Jurkat, Clone E6-1 (cell line): ENCODE data around the gene GABARAP. TPM values are rescaled to one million over a fixed set of nuclear protein-coding genes. Genes with fewer than 3 reads are reported as not detected.

Experiments used
- DNase-seq: peaks from one replicate; pipeline ENCODE4 v3.0.0-alpha.2; 2011; ENCODE audit warnings: low read depth, low spot score
- H3K4me3 ChIP-seq: 2 replicates; pipeline ENCODE4 v1.5.1; 2011; ENCODE audit warnings: mild to moderate bottlenecking, low read length, control low read depth, moderate library complexity
- polyA plus RNA-seq: library from polyadenylated mRNA; unstranded; fragments of >200 nt; gene quantifications from one replicate; pipeline ENCODE4 v1.2.1, GENCODE V29; 2012; ENCODE audit warnings: missing spikeins; ENCODE audit not compliant: insufficient read length, insufficient read depth

GABARAP gene
- 293 TPM for polyA plus RNA-seq

DNA sequence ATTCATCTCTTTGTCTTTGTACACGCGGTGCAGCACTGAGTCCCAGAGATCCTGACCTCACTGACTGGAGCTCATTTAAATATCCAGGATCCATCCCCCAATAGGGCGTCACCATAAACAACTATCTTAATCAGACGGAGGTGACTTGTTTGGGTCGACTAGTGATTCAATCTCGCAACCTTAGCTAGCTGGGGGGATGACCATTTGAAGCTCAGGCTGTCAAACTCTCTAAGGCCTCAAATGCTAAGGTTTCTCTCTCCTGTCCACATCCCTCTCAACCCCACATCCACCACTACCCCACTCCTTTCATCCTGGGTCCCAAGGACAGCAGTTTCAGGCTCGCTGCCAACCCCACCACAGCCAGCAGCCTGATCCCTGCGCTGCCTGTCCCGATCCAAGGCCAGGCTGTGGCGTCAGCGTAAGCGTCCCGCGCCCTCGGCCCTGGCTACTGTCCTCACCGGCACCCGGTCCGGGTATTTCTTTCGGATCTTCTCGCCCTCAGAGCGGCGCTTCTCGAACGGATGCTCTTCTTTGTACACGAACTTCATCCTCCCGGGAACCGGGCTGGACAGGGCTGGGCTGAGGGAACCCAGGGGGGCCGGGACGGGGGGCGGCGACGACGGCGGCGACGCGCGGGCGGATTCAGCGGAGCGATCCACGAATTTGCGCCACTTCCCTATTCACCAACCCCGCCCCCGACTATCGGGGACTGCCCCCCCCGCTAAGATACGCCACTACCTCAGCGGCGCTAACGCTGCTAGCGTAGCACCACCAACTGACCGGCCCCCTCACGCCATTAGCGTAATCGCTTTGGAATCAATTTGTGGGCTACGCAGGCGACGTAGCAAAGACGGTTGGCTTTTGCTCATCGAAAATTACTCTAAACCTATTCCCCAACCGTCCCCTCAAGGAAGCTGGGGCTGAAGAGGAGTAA lies at the start of gene GABARAP:
TSS of gene GABARAP (minus strand) at position 667 of the 934 bp plus-strand sequence. CDS start at position 548, 119 bp downstream.
- DNase-seq, result peak; percentile 87
- H3K4me3 ChIP-seq, result peak within 1 kb of the TSS; percentile 96

DNA sequence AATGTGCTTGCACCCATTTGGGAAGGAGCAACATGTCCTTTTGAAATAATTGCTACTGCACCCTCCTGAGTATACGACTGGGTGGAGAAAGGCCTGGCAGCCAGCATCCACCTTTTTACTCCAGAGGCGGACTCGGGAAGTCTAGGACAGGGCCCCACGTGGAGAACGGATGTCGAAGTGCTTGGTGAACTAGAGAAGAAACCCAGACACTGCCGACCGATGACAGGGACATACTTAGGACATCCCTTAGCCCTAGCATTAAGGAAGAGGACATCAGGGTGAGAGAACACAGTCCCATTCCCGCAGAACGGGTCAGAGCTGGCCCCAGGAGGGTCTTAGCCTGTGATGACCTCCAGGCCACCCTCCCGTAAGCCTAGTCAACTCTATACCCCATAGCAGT lies 48.4 kb upstream of the GABARAP start:
- no peak for DNase-seq

DNA sequence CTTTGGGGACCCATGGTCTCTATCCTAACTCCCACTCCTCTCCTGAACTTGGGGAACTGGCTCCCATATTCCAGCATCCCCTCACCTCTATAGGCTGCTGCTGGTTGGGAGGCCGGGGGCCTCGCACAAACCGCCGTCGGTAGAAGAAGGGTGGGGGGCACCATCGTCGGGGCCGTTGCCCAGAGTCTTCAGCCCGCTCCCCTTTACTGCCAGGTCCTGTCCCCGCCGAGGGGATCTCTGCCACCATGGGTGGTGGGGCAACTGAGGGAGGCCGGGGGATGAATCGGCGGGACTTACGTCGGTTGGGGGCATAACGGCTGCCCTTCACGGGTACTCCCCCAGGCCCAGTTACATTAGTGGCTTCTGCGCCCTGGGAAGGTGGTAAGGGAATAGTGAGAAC lies 47.9 kb upstream of the GABARAP start:
- no peak overlapping the region for H3K4me3 ChIP-seq
- DNase-seq, result no peak

More for the DNA sequence above, 48.4 kb upstream of the GABARAP start:
- no peak overlapping the region for H3K4me3 ChIP-seq

DNA sequence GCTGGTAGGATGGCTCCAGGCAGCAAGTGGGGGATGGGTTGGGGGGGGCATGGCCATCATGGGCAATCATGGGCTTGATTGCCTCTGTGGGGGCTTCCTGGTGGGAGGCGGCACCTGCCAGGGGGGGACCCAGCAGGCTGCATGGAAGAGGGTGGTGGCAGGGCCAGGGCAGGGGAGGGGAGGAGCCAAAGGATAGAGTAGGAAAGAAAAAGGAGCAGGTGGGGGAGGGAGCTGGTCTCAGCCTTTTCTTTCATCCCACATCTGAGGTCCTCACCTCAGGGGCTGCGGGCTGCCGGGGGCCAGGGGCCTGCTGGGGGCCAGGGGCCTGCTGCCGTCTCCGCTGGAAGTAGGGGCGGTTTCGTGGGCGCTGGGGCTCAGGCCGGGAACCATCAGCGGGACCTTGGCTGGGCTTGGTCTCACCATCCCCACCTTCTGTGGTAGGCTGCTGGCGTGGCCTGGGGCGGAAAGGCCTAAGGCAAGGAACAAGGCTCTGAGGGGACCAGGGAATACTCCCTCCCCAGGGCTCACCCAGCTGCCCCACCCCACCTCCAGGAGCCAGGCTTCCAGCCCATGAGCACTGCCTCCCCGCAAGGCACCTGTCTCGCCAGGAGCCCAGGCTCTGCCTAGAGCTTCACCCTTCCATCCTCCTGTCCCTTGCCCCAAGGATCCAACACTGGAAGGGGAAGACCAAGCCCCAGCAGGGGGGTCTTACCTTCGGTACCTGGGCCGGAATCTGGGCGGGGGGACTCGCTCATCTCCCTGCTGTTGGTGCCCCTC lies 47.2 kb upstream of the GABARAP start:
- no peak overlapping the region for H3K4me3 ChIP-seq
- DNase-seq, result no peak

DNA sequence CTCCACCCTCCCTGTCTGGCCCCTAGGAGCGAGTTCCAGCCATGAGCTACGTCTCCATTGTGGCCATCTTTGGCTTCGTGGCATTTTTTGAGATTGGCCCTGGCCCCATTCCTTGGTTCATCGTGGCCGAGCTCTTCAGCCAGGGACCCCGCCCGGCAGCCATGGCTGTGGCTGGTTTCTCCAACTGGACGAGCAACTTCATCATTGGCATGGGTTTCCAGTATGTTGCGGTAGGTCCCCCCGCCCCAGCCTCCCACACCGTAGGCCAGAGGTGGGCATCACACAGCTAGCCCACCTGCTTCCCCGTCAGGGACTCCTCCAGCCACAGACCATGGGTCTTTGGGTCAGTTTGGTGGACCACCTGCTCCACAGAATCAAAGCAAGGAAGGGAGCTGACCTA lies 43.4 kb upstream of the GABARAP start:
- no peak for DNase-seq
- H3K4me3 ChIP-seq, result no peak overlapping the region

DNA sequence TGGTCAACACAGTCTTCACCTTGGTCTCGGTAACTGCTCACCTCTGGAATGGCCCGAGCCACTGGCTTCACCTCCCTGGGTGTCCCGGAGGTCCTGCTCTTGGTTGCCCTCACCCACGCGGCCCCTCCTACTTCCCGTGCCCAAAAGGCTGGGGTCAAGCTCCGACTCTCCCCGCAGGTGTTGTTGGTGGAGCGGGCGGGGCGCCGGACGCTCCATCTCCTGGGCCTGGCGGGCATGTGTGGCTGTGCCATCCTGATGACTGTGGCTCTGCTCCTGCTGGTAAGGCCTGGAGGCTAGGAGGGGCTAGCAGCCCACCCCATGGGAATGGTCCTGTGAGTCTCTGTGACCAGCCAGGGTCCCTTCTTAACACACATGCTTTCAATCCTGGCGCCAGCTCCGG lies 42.7 kb upstream of the GABARAP start:
- H3K4me3 ChIP-seq, result no peak overlapping the region
- DNase-seq, result no peak

DNA sequence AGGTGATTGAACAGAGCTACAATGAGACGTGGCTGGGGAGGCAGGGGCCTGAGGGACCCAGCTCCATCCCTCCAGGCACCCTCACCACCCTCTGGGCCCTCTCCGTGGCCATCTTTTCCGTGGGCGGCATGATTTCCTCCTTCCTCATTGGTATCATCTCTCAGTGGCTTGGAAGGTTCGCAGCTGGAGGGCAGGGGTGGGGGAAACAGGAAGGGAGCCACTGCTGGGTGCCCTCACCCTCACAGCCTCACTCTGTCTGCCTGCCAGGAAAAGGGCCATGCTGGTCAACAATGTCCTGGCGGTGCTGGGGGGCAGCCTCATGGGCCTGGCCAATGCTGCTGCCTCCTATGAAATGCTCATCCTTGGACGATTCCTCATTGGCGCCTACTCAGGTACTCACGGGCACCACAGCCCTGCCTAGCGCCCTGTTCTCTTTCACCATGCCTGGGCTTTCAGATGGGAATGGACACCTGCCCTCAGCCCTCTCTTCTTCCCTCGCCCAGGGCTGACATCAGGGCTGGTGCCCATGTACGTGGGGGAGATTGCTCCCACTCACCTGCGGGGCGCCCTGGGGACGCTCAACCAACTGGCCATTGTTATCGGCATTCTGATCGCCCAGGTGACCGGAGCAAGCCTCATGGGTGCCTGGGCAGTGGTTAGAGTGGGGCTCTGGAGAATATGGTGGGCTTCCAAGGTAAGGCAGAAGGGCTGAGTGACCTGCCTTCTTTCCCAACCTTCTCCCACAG lies 41.4 kb upstream of the GABARAP start:
- H3K4me3 ChIP-seq, result no peak overlapping the region
- DNase-seq, result no peak

DNA sequence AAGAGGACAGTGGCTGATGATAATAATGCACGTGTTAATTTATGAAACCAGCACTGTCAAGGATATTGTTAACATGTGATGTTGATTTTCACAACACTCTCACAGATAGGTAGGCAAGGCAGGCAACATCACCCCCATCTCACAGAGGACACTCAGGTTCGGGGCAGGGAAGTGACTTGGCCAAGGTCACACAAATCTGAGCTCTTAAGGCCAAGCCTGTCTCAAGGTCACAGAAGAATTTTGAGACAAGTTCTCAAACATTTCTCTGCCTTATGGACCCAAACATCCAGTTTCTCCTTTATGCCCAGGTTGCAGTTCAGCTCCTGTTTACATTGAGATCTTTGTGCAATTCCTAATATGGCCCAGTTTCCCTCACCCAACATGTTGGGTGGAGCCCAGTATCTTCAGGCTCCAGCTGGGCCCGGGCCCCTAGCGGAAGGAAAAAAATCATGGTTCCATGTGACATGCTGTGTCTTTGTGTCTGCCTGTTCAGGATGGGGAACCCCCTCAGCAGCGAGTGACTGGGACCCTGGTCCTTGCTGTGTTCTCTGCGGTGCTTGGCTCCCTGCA lies 40.6 kb upstream of the GABARAP start:
- no peak for DNase-seq
- H3K4me3 ChIP-seq, result no peak overlapping the region

DNA sequence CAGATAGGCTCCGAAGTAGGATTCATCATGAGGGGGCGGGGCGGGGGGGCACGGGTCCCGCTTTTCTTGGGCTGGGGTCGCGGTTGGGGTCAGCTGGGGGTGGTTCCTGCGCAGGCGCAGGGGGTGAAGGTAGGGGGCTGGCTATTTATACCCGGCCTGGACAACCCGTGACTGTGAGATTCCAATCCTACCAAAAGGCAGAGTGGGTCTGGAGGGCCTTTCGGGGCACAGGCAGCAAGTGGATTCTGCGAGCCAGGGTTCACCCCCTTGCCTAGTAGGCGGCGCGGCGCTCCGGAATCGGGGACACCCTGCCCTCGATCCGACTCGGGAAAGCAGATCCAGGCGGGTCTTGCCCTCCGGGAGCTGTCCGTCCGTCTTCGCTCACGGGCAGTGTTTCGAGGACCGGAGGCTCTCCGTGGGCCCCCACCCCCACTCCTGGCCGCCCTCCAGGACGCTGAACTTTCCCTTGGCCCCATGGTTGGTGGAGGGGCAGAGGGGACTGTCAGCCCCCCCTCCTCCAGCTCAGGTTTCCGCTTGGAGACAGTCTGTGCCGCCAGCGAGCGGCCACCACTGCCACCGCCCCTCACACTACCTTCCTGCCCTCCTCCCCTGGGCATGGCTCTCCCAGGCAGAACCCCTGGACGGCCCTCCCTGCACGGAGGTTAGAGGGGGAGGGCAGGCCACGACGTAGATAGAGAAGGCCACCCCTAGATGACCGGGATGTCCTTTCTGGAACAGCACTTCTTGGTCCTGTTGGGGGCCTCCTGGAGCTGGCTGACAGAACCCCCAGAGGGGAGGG lies 39.9 kb upstream of the GABARAP start:
- no peak for DNase-seq
- peak overlapping the region; percentile 54 for H3K4me3 ChIP-seq

DNA sequence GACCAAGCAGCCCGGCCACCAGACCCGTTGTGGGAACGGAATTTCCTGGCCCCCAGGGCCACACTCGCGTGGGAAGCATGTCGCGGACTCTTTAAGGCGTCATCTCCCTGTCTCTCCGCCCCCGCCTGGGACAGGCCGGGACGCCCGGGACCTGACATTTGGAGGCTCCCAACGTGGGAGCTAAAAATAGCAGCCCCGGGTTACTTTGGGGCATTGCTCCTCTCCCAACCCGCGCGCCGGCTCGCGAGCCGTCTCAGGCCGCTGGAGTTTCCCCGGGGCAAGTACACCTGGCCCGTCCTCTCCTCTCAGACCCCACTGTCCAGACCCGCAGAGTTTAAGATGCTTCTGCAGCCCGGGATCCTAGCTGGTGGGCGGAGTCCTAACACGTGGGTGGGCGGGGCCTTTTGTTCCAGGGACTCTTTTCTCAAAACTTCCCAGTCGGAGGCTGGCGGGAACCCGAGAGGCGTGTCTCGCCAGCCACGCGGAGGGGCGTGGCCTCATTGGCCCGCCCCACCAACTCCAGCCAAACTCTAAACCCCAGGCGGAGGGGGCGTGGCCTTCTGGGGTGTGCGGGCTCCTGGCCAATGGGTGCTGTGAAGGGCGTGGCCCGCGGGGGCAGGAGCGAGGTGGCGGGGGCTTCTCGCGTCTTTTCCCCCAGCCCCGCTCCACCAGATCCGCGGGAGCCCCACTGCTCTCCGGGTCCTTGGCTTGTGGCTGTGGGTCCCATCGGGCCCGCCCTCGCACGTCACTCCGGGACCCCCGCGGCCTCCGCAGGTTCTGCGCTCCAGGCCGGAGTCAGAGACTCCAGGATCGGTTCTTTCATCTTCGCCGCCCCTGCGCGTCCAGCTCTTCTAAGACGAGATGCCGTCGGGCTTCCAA lies 39.1 kb upstream of the GABARAP start, which contains the start of gene SLC2A4:
TSS of gene SLC2A4 (plus strand) at position 645 of the 879 bp plus-strand sequence. CDS start at position 862, 217 bp downstream.
- H3K4me3 ChIP-seq, result peak within 1 kb of the TSS; percentile 57
- DNase-seq, result peak; percentile 94

DNA sequence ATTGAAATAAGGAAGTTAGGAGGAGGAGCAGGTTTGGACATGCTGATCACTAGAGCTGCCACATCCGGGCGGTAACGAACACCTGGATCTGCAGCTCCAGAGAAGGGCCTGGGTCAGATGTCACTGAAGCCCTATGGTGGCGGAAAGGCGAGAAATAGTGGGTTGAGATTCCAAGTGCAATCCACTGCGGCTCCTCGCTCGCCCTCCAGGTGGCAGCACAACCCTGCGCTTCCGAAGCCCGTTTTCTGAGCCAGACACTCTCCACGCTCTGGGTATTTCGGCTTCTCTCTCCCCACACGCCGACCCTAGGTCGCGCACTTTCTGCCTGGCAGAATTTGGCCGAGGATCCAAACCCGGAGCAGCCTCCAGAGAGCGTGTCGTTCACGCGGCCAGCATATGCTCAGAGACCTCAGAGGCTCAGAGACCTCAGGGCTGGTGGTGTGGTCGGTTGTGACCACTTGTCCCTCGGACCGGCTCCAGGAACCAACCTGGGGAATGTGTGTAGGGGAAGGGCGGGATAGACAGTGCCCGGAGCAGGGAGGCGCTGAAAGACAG lies 38.3 kb upstream of the GABARAP start:
- peak; percentile 82 for DNase-seq

DNA sequence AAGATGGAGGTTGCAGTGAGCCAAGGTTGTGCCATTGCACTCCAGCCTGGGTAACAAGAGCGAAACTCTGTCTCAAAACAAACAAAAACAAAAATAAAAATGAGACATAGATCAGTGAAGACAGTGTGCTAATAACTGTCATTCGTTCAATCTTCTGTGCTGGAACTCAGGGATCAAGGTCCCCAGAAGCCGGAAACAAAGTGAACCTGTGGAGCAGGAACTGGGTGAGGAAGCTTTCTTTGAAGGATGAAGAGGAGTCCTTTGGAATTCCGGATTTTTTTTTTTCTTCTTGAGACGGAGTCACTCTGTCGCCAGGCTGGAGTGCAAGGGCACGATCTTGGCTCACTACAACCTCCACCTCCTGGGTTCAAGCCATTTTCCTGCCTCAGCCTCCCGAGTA lies 37.2 kb upstream of the GABARAP start:
- no peak for DNase-seq
- H3K4me3 ChIP-seq, result no peak overlapping the region

More for the DNA sequence above, 38.3 kb upstream of the GABARAP start:
- peak overlapping the region; percentile 57 for H3K4me3 ChIP-seq

DNA sequence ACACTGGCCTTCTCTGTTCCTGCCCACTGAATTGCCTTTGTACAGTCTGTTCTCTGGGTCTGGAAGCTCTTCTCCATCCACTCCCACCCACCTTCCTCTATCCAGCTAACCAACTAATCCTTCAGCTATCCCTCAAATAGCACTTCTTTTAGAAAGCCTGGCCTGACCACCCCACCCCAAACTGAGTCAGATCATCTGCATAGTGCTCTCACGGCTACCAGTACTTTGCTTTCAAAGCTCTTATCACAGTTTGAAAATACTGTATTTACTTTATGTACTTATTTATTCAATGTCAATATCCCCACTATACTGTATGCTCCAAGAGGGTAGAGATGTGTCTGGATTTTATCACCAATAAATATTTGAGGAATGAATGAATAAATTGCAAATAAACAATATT lies 24.5 kb upstream of the GABARAP start:
- H3K4me3 ChIP-seq, result no peak overlapping the region
- no peak for DNase-seq

DNA sequence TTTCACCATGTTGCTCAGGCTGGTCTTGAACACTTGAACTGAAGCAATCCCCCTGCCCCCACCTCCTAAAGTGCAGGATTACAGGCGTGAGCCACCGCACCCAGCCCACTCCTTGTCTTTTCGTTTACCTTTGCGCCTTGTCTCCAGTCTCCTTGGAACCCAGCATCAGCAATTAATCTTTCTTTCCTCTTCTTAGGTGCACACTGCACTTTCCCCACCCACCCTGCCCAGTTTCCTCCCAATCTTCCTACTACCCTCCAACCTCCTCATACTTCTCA lies 21.5 kb upstream of the GABARAP start:
- no peak for DNase-seq
- H3K4me3 ChIP-seq, result no peak overlapping the region

DNA sequence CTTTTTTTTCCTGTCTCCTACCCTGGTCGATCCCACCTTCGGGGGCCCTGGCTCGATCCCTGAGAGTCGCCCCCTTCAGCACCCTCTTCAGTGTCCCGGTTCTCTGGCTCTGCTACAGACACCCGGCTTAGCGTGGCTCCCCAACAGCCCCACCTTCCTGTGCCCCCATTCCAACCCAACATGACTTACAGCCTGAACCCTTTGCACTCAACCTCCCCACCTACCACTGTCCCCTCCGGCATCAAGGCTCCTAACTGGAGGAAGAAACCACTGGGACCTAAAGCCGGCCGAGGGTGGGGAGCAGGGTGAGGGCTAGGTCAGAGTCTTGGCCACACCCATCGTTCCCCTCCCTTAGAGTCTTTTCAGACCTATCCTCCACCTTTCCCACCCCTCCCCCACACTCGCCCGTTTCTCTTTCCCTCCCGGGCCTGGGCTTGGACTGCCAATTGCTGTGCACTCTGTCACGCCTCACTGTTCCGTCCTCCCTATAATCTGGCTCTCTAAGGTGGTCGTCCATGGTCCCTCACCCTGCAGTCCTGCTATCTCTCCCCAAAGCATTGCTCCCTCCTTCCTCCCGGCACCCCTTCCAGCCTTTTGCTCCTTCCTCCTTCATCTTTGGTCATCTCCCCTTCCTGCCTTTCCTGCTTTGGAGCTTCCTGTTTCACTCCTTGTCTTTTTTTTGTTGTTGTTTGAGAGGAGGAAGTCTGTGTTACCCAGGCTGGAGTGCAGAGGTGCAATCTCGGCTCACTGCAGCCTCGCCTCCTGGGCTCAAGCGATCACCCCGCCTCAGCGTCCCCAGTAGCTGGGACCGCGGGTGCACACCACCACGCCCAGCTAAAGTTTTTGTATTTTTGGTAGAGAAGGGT lies 20.9 kb upstream of the GABARAP start:
- no peak overlapping the region for H3K4me3 ChIP-seq
- DNase-seq, result no peak

DNA sequence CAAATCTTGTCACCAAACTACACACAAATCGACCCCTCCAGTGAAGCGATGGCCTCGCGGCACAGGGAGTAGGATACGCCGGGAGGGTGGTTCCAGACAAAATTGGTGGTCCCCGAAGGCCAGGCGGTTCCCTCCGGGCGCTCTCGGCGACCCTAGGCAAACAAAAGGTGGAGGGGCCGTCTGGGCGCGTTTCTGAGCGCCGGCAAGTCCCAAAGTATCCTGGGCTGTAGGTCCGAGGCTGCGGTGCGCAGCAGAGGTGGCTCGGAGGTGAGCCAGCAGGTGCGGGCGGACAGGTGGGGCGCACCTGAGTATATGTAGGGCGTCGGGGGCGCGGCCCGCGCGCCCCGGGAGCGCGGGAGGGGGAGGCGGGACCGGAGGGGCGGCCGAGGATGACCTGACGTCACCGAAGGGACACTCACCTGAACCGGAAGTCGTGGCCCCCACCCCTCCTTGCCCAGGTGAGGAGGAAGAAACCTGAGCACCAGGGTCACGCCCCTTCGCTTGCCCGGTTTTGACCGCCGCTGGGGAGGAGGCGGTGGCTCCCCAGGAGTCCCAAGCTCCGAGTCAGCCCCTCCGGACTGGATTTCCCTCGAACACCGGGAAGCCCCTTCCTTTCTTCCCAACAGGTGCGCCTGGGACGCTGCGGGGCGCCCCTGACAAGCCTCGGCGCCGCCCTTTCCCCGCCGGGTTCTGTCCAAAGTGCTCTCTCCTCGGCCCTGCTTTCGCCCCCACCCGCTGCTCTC lies 20.1 kb upstream of the GABARAP start, which contains the start of gene CLDN7:
TSS of gene CLDN7 (minus strand) at position 287 of the 743 bp plus-strand sequence. CDS start 435 bp downstream, outside the sequence.
- no peak for DNase-seq

More for the DNA sequence above, 20.1 kb upstream of the GABARAP start, which contains the start of gene CLDN7:
- no peak within 1 kb of the TSS for H3K4me3 ChIP-seq
